K562 (cell line): ENCODE results near the gene GLTPD2. TPM values are rescaled to one million over a fixed set of nuclear protein-coding genes. Genes with fewer than 3 reads are reported as not detected.

Source experiments
- ASH1L ChIP-seq: fragments of 450-650 bp; IDR thresholded peaks from 2 replicates; pipeline ENCODE4 v1.6.1; 2018; ENCODE audit warnings: borderline replicate concordance, mild to moderate bottlenecking, low read depth; ENCODE audit not compliant: partially characterized antibody
- CSDE1 ChIP-seq, 2 experiments: fragments of 450-650 bp; IDR thresholded peaks; 2 replicates each; pipeline ENCODE4 v1.6.1; 2016; ENCODE audit warnings: mild to moderate bottlenecking in 1 of 2
- E2F1 ChIP-seq: sonication (generic); formaldehyde crosslinking; IDR thresholded peaks from 2 replicates; pipeline ENCODE4 v1.8.1; 2023; ENCODE audit warnings: mild to moderate bottlenecking, missing genetic modification reagents, moderate library complexity
- E2F6 ChIP-seq, 2 experiments: IDR thresholded peaks; 2 replicates each; pipeline ENCODE4 v1.6.1; 2011; ENCODE audit warnings: borderline replicate concordance in 1 of 2, control low read depth in 1 of 2, low read depth in 1 of 2, low read length in 1 of 2, mild to moderate bottlenecking in 1 of 2, mixed read lengths in 1 of 2, moderate library complexity in 1 of 2; ENCODE audit not compliant: insufficient read depth in 1 of 2, insufficient read length in 1 of 2, poor library complexity in 1 of 2, severe bottlenecking in 1 of 2; ENCODE audit errors: extremely low read depth in 1 of 2
- EGR1 ChIP-seq: fragments of 450-650 bp; conservative IDR thresholded peaks from 2 replicates; pipeline ENCODE4 v1.6.1; 2017; ENCODE audit warnings: mild to moderate bottlenecking
- EP400 ChIP-seq: fragments of 450-650 bp; IDR thresholded peaks from 2 replicates; pipeline ENCODE4 v1.6.1; 2017; ENCODE audit warnings: antibody characterized with exemption, mild to moderate bottlenecking, moderate library complexity
- FOXM1 ChIP-seq, 2 experiments: fragments of 450-650 bp in 1 of 2; sonication (generic) in 1 of 2; formaldehyde crosslinking in 1 of 2; IDR thresholded peaks; 2 replicates each; pipeline versions ENCODE4 v1.6.1 to v1.9.0; 2017 to 2022; ENCODE audit warnings: low read depth in 2 of 2, mild to moderate bottlenecking in 2 of 2, missing genetic modification reagents in 1 of 2, moderate library complexity in 1 of 2
- HMGN3 ChIP-seq: IDR thresholded peaks from 2 replicates; pipeline ENCODE4 v1.6.1; 2011; ENCODE audit warnings: borderline replicate concordance, low read depth, mild to moderate bottlenecking, mixed read lengths, low read length; ENCODE audit not compliant: insufficient read length; ENCODE audit errors: extremely low read depth
- MEIS2 ChIP-seq: fragments of 450-650 bp; IDR thresholded peaks from 2 replicates; pipeline ENCODE4 v1.6.1; 2014; ENCODE audit warnings: mild to moderate bottlenecking; ENCODE audit not compliant: partially characterized antibody
- MYBL2 ChIP-seq, 2 experiments: fragments of 450-650 bp in 1 of 2; sonication (generic) in 1 of 2; formaldehyde crosslinking in 1 of 2; IDR thresholded peaks; 2 replicates each; pipeline versions ENCODE4 v1.6.1 to v1.8.1; 2017 to 2022; ENCODE audit warnings: borderline replicate concordance in 1 of 2, inconsistent platforms in 1 of 2, low read depth in 1 of 2, mild to moderate bottlenecking in 1 of 2, missing genetic modification reagents in 1 of 2, moderate library complexity in 1 of 2
- NCOR1 ChIP-seq: fragments of 450-650 bp; IDR thresholded peaks from 2 replicates; pipeline ENCODE4 v1.6.1; 2016; ENCODE audit warnings: mild to moderate bottlenecking, moderate library complexity
- NRF1 ChIP-seq, 2 experiments: fragments of 450-650 bp; IDR thresholded peaks in 1 of 2; conservative IDR thresholded peaks in 1 of 2; 2 replicates each; pipeline ENCODE4 v1.6.1; 2014; ENCODE audit warnings: mild to moderate bottlenecking in 2 of 2
- POU5F1 ChIP-seq: fragments of 150-350 bp; IDR thresholded peaks from 2 replicates; pipeline ENCODE4 v1.6.1; 2014; ENCODE audit warnings: borderline replicate concordance, low read length, low read depth, mild to moderate bottlenecking; ENCODE audit not compliant: partially characterized antibody
- SAFB ChIP-seq: fragments of 200-400 bp; formaldehyde crosslinking; IDR thresholded peaks from 2 replicates; pipeline ENCODE4 v1.6.1; 2017; ENCODE audit warnings: low read depth, low read length, borderline replicate concordance
- TARDBP ChIP-seq: fragments of 450-650 bp; IDR thresholded peaks from 2 replicates; pipeline ENCODE4 v1.6.1; 2016
- USF2 ChIP-seq: sonication (generic); formaldehyde crosslinking; IDR thresholded peaks from 2 replicates; pipeline ENCODE4 v1.5.0; 2020; ENCODE audit warnings: missing genetic modification reagents
- ZBTB2 ChIP-seq: fragments of 450-650 bp; IDR thresholded peaks from 2 replicates; pipeline ENCODE4 v1.6.1; 2016; ENCODE audit warnings: antibody characterized with exemption
- ZNF184 ChIP-seq: sonication (generic); formaldehyde crosslinking; IDR thresholded peaks from 2 replicates; pipeline ENCODE4 v1.5.0; 2020; ENCODE audit warnings: missing genetic modification reagents
- ZNF311 ChIP-seq: fragments of 250-450 bp; sonication (Bioruptor Pico); IDR thresholded peaks from 2 replicates; pipeline ENCODE4 v1.4.0; 2020; ENCODE audit warnings: mild to moderate bottlenecking, moderate library complexity
- ZNF507 ChIP-seq: conservative IDR thresholded peaks from 2 replicates; pipeline ENCODE4 v1.6.1; 2017; ENCODE audit warnings: missing genetic modification characterization, missing compliant biosample characterization
- ZNF551 ChIP-seq: fragments of 250-450 bp; sonication (Bioruptor Pico); IDR thresholded peaks from 2 replicates; pipeline ENCODE4 v1.5.0; 2021; ENCODE audit warnings: mild to moderate bottlenecking, moderate library complexity
- polyA plus RNA-seq, 8 experiments: library from polyadenylated mRNA; depleted of rRNA in 4 of 8; stranded (reverse) in 5 of 8; unstranded in 3 of 8; fragments of >200 nt; fragmentation: Nextera tagmentation in 2 of 8; fragmentation: Illumina TruSeq in 1 of 8; extraction: Ambion mirVana in 2 of 8; extraction: Trizol in 1 of 8; gene quantifications; 2 replicates each; pipeline versions ENCODE4 v1.2.1 to v1.2.3, GENCODE V29; 2011 to 2014; ENCODE audit warnings: inconsistent platforms in 1 of 8, missing spikeins in 1 of 8
- total RNA-seq, 7 experiments: library from RNA; depleted of rRNA in 6 of 7; stranded (reverse); fragments of >200 nt in 6 of 7; fragmentation: Illumina TruSeq in 2 of 7; extraction: Trizol in 2 of 7; gene quantifications; 2 replicates each; pipeline versions ENCODE4 v1.2.1 to v1.2.3, GENCODE V29; 2011 to 2021; ENCODE audit warnings: low replicate concordance in 1 of 7

The GLTPD2 gene
- total and polyA plus RNA-seq, 9 of the 15 experiments (the other 6 are each of a cell fraction or from before 2014, with no cell fraction given), result not detected

GRCh38 chr17:4833178-4833940, 44.6 kb downstream of the GLTPD2 start, which contains the start of gene MINK1 (continued):
- no peak for TF ChIP-seq ZNF184 (CRISPR knock-in tag)
- TF ChIP-seq MEIS2, result peak; percentile 95
- peak; percentile 40; the same call in 1 of the 2 replicates for TF ChIP-seq SAFB
- no peak for TF ChIP-seq ZNF311 (CRISPR knock-in tag)
- TF ChIP-seq ASH1L, result no peak
- no peak for TF ChIP-seq FOXM1 (IDR thresholded peaks at IDR 0.05; ENCODE audit: low read depth)
- TF ChIP-seq FOXM1 (CRISPR knock-in tag; IDR thresholded peaks at IDR 0.05; ENCODE audit: low read depth), result no peak
- no peak for TF ChIP-seq CSDE1 (IDR thresholded peaks at IDR 0.05)
- peak; percentile 87 for TF ChIP-seq ZBTB2
- TF ChIP-seq E2F1, result no peak
- no peak for TF ChIP-seq ZNF551 (CRISPR knock-in tag)
- peak; percentile 36; the same call in 1 of the 2 replicates for TF ChIP-seq TARDBP
- no peak for TF ChIP-seq POU5F1
- peak; percentile 49 for TF ChIP-seq HMGN3
- no peak for TF ChIP-seq MYBL2 (IDR thresholded peaks at IDR 0.05; ENCODE audit: low read depth)
- TF ChIP-seq MYBL2 (CRISPR knock-in tag; IDR thresholded peaks at IDR 0.05; ENCODE audit: borderline replicate concordance), result no peak
- peak in 1 of 2 experiments; percentile 54 for TF ChIP-seq E2F6 (IDR thresholded peaks at IDR 0.05; ENCODE audit: borderline replicate concordance in 1 of 2, extremely low read depth in 1 of 2, insufficient read depth in 1 of 2, insufficient read length in 1 of 2, low read depth in 1 of 2, low read length in 1 of 2, poor library complexity in 1 of 2, severe bottlenecking in 1 of 2)
- TF ChIP-seq USF2 (CRISPR knock-in tag), result 0 out of 2 replicates have a peak, but pooled peaks have one; percentile 46
- TF ChIP-seq ZNF507 (tag), result no peak
- 0 out of 2 replicates have a peak, but pooled peaks have one; percentile 5 for TF ChIP-seq NCOR1
- peak; percentile 98 for TF ChIP-seq NRF1 (conservative IDR thresholded peaks at IDR 0.05 in 1 of 2, IDR thresholded peaks at IDR 0.05 in 1 of 2)
- peak; percentile 31; the same call in 1 of the 2 replicates for TF ChIP-seq EP400
- peak; percentile 25 for TF ChIP-seq EGR1
